Mesenteric fat pad (tissue), 1 donor: ENCODE measurements around the gene TSPAN16. TPM values are rescaled to one million over a fixed set of nuclear protein-coding genes. Genes with fewer than 3 reads are reported as not detected.

Experiments used
- total RNA-seq: library from RNA; stranded (reverse); fragmentation: NEBNext Ultra II Directional; extraction: Animal tissue kit (Norgen Biotek cat#: 25700); gene quantifications from one replicate; pipeline ENCODE4 v1.2.1, GENCODE V29; 2021
- donor health status: DM: yes; HTN: yes; CAD: no.

TSPAN16 gene
- total RNA-seq, 1 donor from 2014 or later, result not detected

Other genes with a start within 250 kb of the TSPAN16 start
- 109 TPM for gene LDLR, start 206.7 kb upstream of the TSPAN16 start, total RNA-seq
- 0.77 TPM for gene SPC24, start 140.4 kb upstream of the TSPAN16 start, total RNA-seq
- 121 TPM for gene KANK2, start 98.6 kb upstream of the TSPAN16 start, total RNA-seq
- gene ANGPTL8, start 56.5 kb upstream of the TSPAN16 start, total RNA-seq, result 4.5 TPM
- gene DOCK6, start 33.6 kb upstream of the TSPAN16 start, total RNA-seq, result 119 TPM
- gene RAB3D, start 43.5 kb downstream of the TSPAN16 start, total RNA-seq, result 21.7 TPM
- gene TMEM205, start 50.1 kb downstream of the TSPAN16 start, total RNA-seq, result 54.3 TPM
- 16.4 TPM for gene CCDC159, start 50.4 kb downstream of the TSPAN16 start, total RNA-seq
- 26.0 TPM for gene PLPPR2, start 59.3 kb downstream of the TSPAN16 start, total RNA-seq
- 1.2 TPM for gene SWSAP1, start 78.5 kb downstream of the TSPAN16 start, total RNA-seq
- 9.6 TPM for gene EPOR, start 88.2 kb downstream of the TSPAN16 start, total RNA-seq
- 18.8 TPM for gene RGL3, start 123.2 kb downstream of the TSPAN16 start, total RNA-seq
- 0.35 TPM for gene ODAD3, start 139.0 kb downstream of the TSPAN16 start, total RNA-seq
- gene PRKCSH, start 139.5 kb downstream of the TSPAN16 start, total RNA-seq, result 199 TPM
- gene ELAVL3, start 184.9 kb downstream of the TSPAN16 start, total RNA-seq, result not detected
- 8.6 TPM for gene ZNF653, start 209.7 kb downstream of the TSPAN16 start, total RNA-seq
- 28.4 TPM for gene ECSIT, start 233.0 kb downstream of the TSPAN16 start, total RNA-seq
- 21.8 TPM for gene CNN1, start 242.7 kb downstream of the TSPAN16 start, total RNA-seq